ENCODE measurements around the gene GRIA1.
"Not testable (repeated sequence)": the region's sequence is repeated elsewhere in the genome, so short reads cannot be mapped to it uniquely, and the experiment has no call there.

The GRIA1 gene

GRCh38 chr5:153791339-153791738, 300.9 kb downstream of the GRIA1 start:
- DNase-seq, result no peak

GRCh38 chr5:153792305-153792704, 301.8 kb downstream of the GRIA1 start:
- DNase-seq, result no peak

- DNase-seq, result no peak
Measured at GRCh38 chr5:153793699-153794098, 303.2 kb downstream of the GRIA1 start.

GRCh38 chr5:153794327-153794726, 303.9 kb downstream of the GRIA1 start:
- no peak for DNase-seq

GRCh38 chr5:153796527-153796926, 306.1 kb downstream of the GRIA1 start:
- no peak for DNase-seq

- no peak for DNase-seq
Measured at GRCh38 chr5:153797484-153797883, 307.0 kb downstream of the GRIA1 start.

- no peak for DNase-seq
Measured at GRCh38 chr5:153798830-153799229, 308.4 kb downstream of the GRIA1 start.

GRCh38 chr5:153799466-153799865, 309.0 kb downstream of the GRIA1 start:
- DNase-seq, result no peak

GRCh38 chr5:153802050-153802821, 311.8 kb downstream of the GRIA1 start:
- no peak for DNase-seq

GRCh38 chr5:153807801-153808200, 317.3 kb downstream of the GRIA1 start:
- no peak for DNase-seq

GRCh38 chr5:153809166-153809565, 318.7 kb downstream of the GRIA1 start:
- DNase-seq, result no peak

GRCh38 chr5:153813901-153814300, 323.4 kb downstream of the GRIA1 start:
- DNase-seq, result no peak

- DNase-seq, result no peak
Measured at GRCh38 chr5:153816870-153817269, 326.4 kb downstream of the GRIA1 start.

- no peak for DNase-seq
Measured at GRCh38 chr5:153818626-153819025, 328.2 kb downstream of the GRIA1 start.

- no peak for DNase-seq
Measured at GRCh38 chr5:153823036-153823435, 332.6 kb downstream of the GRIA1 start.

GRCh38 chr5:153824909-153825308, 334.4 kb downstream of the GRIA1 start:
- DNase-seq, result no peak

- no peak for DNase-seq
Measured at GRCh38 chr5:153827397-153827796, 336.9 kb downstream of the GRIA1 start.

GRCh38 chr5:153829510-153830065, 339.1 kb downstream of the GRIA1 start:
- no peak for DNase-seq

GRCh38 chr5:153831973-153832372, 341.5 kb downstream of the GRIA1 start:
- DNase-seq, result no peak

- no peak for DNase-seq
Measured at GRCh38 chr5:153835891-153836515, 345.5 kb downstream of the GRIA1 start.

- not testable (repeated sequence) for DNase-seq
Measured at GRCh38 chr5:153849303-153850113, 359.0 kb downstream of the GRIA1 start.

GRCh38 chr5:153860195-153860886, 369.9 kb downstream of the GRIA1 start:
- no peak for DNase-seq

GRCh38 chr5:153862906-153863305, 372.4 kb downstream of the GRIA1 start:
- DNase-seq, result not testable (repeated sequence)

All from activated CD4-positive, alpha-beta T cell treated with anti-CD3 and anti-CD28 coated beads, Interleukin-2, amount 50 U/mL, for 4 hours (primary cell).